A549 (cell line): Measurements from ENCODE around the gene LRP1. TPM values are rescaled to one million over a fixed set of nuclear protein-coding genes. Genes with fewer than 3 reads are reported as not detected.

Experiments used
- ATAC-seq, 2 experiments: fragments of 200-7000 bp in 1 of 2; fragments of >200 bp in 1 of 2; cut with Nextera tagmentation in 1 of 2; cut with Tn5 transposase in 1 of 2; 3 replicates each; pipeline versions ENCODE4 v1.8.0 to v1.9.1; 2018 to 2020; ENCODE audit warnings: mild to moderate bottlenecking in 1 of 2, moderate library complexity in 1 of 2
- CTCF ChIA-PET: fragments of 300-600 bp; sonication (Branson Sonifier 250); formaldehyde crosslinking; extraction: SDS; loops from one replicate; lab custom pipeline; 2021; ENCODE audit warnings: antibody characterized with exemption, inconsistent platforms; lab: Yijun Ruan, JAX
- POLR2A ChIA-PET: fragments of 350-600 bp; formaldehyde crosslinking; extraction: SDS; loops from one replicate; lab custom pipeline; 2021; ENCODE audit warnings: antibody characterized with exemption, inconsistent platforms; lab: Yijun Ruan, JAX
- DNase-seq, 2 experiments: peaks; one replicate each; pipeline versions ENCODE4 v3.0.0 to v3.0.0-alpha.2; 2011 to 2016; ENCODE audit warnings: low read depth in 1 of 2, low spot score in 1 of 2
- FAIRE-seq: peaks from 2 replicates; lab custom pipeline; 2011; peaks lifted over from hg19 to GRCh38; lab: Jason Lieb, UNC
- H3K27ac ChIP-seq, 2 experiments: fragments of >200 bp; sonication (Bioruptor Twin); formaldehyde crosslinking; 3 replicates each; pipeline ENCODE4 v1.5.1; 2016 to 2017
- H3K4me1 ChIP-seq: fragments of >200 bp; sonication (Bioruptor Twin); formaldehyde crosslinking; 3 replicates; pipeline ENCODE4 v1.6.1; 2016
- H3K4me2 ChIP-seq: fragments of >200 bp; sonication (Bioruptor Twin); formaldehyde crosslinking; 3 replicates; pipeline ENCODE4 v1.6.1; 2016
- H3K4me3 ChIP-seq: fragments of >200 bp; sonication (Bioruptor Twin); formaldehyde crosslinking; 3 replicates; pipeline ENCODE4 v1.5.1; 2016
- H3K9me3 ChIP-seq: fragments of >200 bp; sonication (Bioruptor Twin); formaldehyde crosslinking; 3 replicates; pipeline ENCODE4 v1.6.1; 2016
- BHLHE40 ChIP-seq: IDR thresholded peaks from 2 replicates; pipeline ENCODE4 v1.6.1; 2012; ENCODE audit warnings: low read depth, low read length, inconsistent platforms
- CBX2 ChIP-seq: fragments of 200-600 bp; sonication (generic); IDR thresholded peaks from 2 replicates; pipeline ENCODE4 v1.6.1; 2016; ENCODE audit warnings: low read depth, mild to moderate bottlenecking, borderline replicate concordance
- CHD2 ChIP-seq: fragments of 150-350 bp; IDR thresholded peaks from 2 replicates; pipeline ENCODE4 v1.6.1; 2014; ENCODE audit warnings: low read length; ENCODE audit not compliant: partially characterized antibody
- CHD4 ChIP-seq: fragments of 200-600 bp; sonication (generic); IDR thresholded peaks from 2 replicates; pipeline ENCODE4 v1.6.1; 2016; ENCODE audit warnings: antibody characterized with exemption, mild to moderate bottlenecking, borderline replicate concordance
- EP300 ChIP-seq, 2 experiments: fragments of >200 bp; sonication (Bioruptor Twin); formaldehyde crosslinking; IDR thresholded peaks; 2 replicates in 1 of 2; 3 replicates in 1 of 2; pipeline ENCODE4 v1.6.1; 2016 to 2017
- HDAC2 ChIP-seq: fragments of 200-600 bp; sonication (generic); IDR thresholded peaks from 2 replicates; pipeline ENCODE4 v1.6.1; 2016
- HEYL ChIP-seq: fragments of 250-450 bp; sonication (Bioruptor Pico); IDR thresholded peaks from 2 replicates; pipeline ENCODE4 v1.8.0; 2021; ENCODE audit warnings: mild to moderate bottlenecking, moderate library complexity
- KDM1A ChIP-seq: fragments of 200-600 bp; sonication (generic); IDR thresholded peaks from 2 replicates; pipeline ENCODE4 v1.6.1; 2016; ENCODE audit warnings: low read depth, mild to moderate bottlenecking
- KDM5A ChIP-seq: fragments of 200-600 bp; sonication (generic); IDR thresholded peaks from 2 replicates; pipeline ENCODE4 v1.6.1; 2016; ENCODE audit warnings: antibody characterized with exemption, mild to moderate bottlenecking
- MYC ChIP-seq: IDR thresholded peaks from 2 replicates; pipeline ENCODE4 v1.6.1; 2012; ENCODE audit warnings: mild to moderate bottlenecking, inconsistent platforms, low read length, improper control_type of control experiment, borderline replicate concordance
- NFE2L2 ChIP-seq: fragments of 150-350 bp; conservative IDR thresholded peaks from 2 replicates; pipeline ENCODE4 v1.6.1; 2014; ENCODE audit warnings: low read length
- NPAS2 ChIP-seq: fragments of 250-450 bp; sonication (Bioruptor Pico); IDR thresholded peaks from 2 replicates; pipeline ENCODE4 v1.8.0; 2022; ENCODE audit warnings: mild to moderate bottlenecking, moderate library complexity, borderline replicate concordance
- NR3C1 ChIP-seq: fragments of >200 bp; sonication (Bioruptor Twin); formaldehyde crosslinking; IDR thresholded peaks from 3 replicates; pipeline ENCODE4 v1.6.1; 2017
- POLR2A ChIP-seq: IDR thresholded peaks from 2 replicates; pipeline ENCODE4 v1.6.1; 2012; ENCODE audit warnings: mild to moderate bottlenecking, low read length
- RARB ChIP-seq: fragments of 250-450 bp; sonication (Bioruptor Pico); IDR thresholded peaks from 2 replicates; pipeline ENCODE4 v1.8.0; 2021; ENCODE audit warnings: mild to moderate bottlenecking, moderate library complexity
- RCOR1 ChIP-seq: fragments of 150-350 bp; IDR thresholded peaks from 2 replicates; pipeline ENCODE4 v1.6.1; 2014; ENCODE audit warnings: antibody characterized with exemption, low read length, low read depth
- RNF2 ChIP-seq: fragments of 200-600 bp; sonication (generic); IDR thresholded peaks from 2 replicates; pipeline ENCODE4 v1.6.1; 2016; ENCODE audit warnings: low read depth, mild to moderate bottlenecking, antibody characterized with exemption, moderate library complexity, borderline replicate concordance
- SREBF2 ChIP-seq: fragments of 450-650 bp; IDR thresholded peaks from 2 replicates; pipeline ENCODE4 v1.6.1; 2014; ENCODE audit warnings: mild to moderate bottlenecking, moderate library complexity
- TP53 ChIP-seq: fragments of 250-450 bp; sonication (Bioruptor Pico); IDR thresholded peaks from 2 replicates; pipeline ENCODE4 v1.5.0; 2021; ENCODE audit warnings: mild to moderate bottlenecking, moderate library complexity
- ZC3H11A ChIP-seq: fragments of 450-650 bp; IDR thresholded peaks from 2 replicates; pipeline ENCODE4 v1.6.1; 2014; ENCODE audit warnings: antibody characterized with exemption, mild to moderate bottlenecking
- ZFP36 ChIP-seq: fragments of 450-650 bp; IDR thresholded peaks from 2 replicates; pipeline ENCODE4 v1.6.1; 2014; ENCODE audit warnings: borderline replicate concordance; ENCODE audit not compliant: partially characterized antibody
- WGBS: methylation state at CpG from one replicate; pipeline ENCODE4 v1.1.6; 2017; ENCODE audit errors: missing lambda C conversion rate; 5-methylcytosine and 5-hydroxymethylcytosine counted together
- polyA plus RNA-seq, 4 experiments: library from polyadenylated mRNA; depleted of rRNA in 3 of 4; stranded (reverse); fragments of >200 nt; fragmentation: RNase III in 1 of 4; extraction: RNeasy Plus Mini Kit Qiagen cat#74134 plus additional on column Dnase treatment in 1 of 4; gene quantifications; 2 replicates in 3 of 4; 3 replicates in 1 of 4; pipeline ENCODE4 v1.2.3, GENCODE V29; 2011 to 2017
- TF ChIP-seq, protein P1 (sequence below): IDR thresholded peaks from 2 replicates; pipeline ENCODE4 v1.6.1; 2012
- TF ChIP-seq, protein P2 (sequence below): IDR thresholded peaks from 2 replicates; pipeline ENCODE4 v1.6.1; 2012; ENCODE audit warnings: low read depth, borderline replicate concordance

LRP1 gene
- polyA plus RNA-seq, 2 of the 4 experiments (the other 2 are of a cell fraction) = 5.6 to 9.4 TPM

DNA sequence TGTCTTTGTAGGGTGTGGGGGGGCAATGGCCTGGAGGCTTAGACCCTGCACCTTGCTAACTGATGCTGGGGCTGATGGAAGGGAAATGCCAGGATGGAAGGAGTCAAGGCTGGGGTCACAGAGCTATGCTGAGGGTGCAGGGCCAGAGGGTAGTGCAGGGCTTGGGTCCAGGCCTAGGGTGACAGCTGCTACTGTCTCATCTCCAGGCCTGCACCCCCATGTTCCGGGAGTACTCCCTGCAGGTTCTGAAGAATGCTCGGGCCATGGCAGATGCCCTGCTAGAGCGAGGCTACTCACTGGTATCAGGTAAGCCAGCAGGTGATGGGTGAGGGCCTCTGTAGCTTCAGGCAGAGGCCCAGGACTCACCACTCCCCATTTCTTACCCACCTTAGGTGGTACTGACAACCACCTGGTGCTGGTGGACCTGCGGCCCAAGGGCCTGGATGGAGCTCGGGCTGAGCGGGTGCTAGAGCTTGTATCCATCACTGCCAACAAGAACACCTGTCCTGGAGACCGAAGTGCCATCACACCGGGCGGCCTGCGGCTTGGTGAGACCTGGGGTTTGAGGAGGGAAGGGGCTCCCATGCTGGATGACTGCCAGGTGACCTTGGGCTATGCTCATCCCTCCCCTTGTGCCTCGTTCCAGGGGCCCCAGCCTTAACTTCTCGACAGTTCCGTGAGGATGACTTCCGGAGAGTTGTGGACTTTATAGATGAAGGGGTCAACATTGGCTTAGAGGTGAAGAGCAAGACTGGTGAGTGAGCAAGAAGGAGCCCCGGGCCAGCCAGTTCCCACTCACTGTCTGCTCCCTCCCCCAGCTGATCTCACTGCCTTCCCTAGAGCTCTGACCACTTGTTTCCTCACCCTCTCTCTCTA is 105.3 kb downstream of the LRP1 start:
- Histone ChIP-seq H3K4me3 (no peak overlapping the region), H3K9me3 (no peaks in the 10 kb centered on the region), H3K27ac (no peak overlapping the region), H3K4me1 (peaks cover 12% of the 10 kb centered on the region; the same call in 2 of the 3 replicates), H3K4me2 (no peak overlapping the region)
- FAIRE-seq (no peak), ATAC-seq (no peak), DNase-seq (no peak)
- POLR2A ChIA-PET = no interaction called here
- WGBS = 93% methylated on average over 11 of the region's 15 CpGs
- CTCF ChIA-PET = interaction anchor here (1.0 to 26.5 kb wide), 8 partner anchors 9 to 219 kb away, joined by 3 to 615 read pairs (median 4); partner anchors contain the start of genes NXPH4, STAC3 and STAT6
- TF ChIP-seq TP53 = no peak
- no peak for TF ChIP-seq NPAS2 (CRISPR knock-in tag)
- TF ChIP-seq ZC3H11A = no peak
- no peak for TF ChIP-seq NR3C1
- no peak for TF ChIP-seq HDAC2
- TF ChIP-seq MYC = no peak
- no peak for TF ChIP-seq RNF2
- no peak for TF ChIP-seq BHLHE40
- TF ChIP-seq, protein P1, sequence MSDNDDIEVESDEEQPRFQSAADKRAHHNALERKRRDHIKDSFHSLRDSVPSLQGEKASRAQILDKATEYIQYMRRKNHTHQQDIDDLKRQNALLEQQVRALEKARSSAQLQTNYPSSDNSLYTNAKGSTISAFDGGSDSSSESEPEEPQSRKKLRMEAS = no peak
- no peak for TF ChIP-seq ZFP36

DNA sequence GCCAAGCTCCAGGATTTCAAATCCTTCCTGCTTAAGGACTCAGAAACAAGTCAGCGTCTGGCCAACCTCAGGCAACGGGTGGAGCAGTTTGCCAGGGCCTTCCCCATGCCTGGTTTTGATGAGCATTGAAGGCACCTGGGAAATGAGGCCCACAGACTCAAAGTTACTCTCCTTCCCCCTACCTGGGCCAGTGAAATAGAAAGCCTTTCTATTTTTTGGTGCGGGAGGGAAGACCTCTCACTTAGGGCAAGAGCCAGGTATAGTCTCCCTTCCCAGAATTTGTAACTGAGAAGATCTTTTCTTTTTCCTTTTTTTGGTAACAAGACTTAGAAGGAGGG is 105.9 kb downstream of the LRP1 start:
- Histone ChIP-seq H3K4me3 (no peak overlapping the region), H3K4me1 (peaks cover 10% of the 10 kb centered on the region; the same call in 2 of the 3 replicates), H3K9me3 (no peaks in the 10 kb centered on the region), H3K27ac (no peak overlapping the region), H3K4me2 (no peak overlapping the region)
- no peak for ATAC-seq
- DNase-seq = no peak
- no peak for FAIRE-seq
- TF ChIP-seq EP300 (IDR thresholded peaks at IDR 0.05) (no peak), NPAS2 (CRISPR knock-in tag) (no peak), RCOR1 (no peak), KDM1A (no peak), SREBF2 (no peak), POLR2A (no peak), HEYL (CRISPR knock-in tag) (no peak), CBX2 (no peak), TP53 (no peak), KDM5A (no peak)
- TF ChIP-seq, protein P2, sequence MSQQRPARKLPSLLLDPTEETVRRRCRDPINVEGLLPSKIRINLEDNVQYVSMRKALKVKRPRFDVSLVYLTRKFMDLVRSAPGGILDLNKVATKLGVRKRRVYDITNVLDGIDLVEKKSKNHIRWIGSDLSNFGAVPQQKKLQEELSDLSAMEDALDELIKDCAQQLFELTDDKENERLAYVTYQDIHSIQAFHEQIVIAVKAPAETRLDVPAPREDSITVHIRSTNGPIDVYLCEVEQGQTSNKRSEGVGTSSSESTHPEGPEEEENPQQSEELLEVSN = no peak
- TF ChIP-seq, protein P1 = no peak
- 94% methylated on average over 3 of the region's 3 CpGs for WGBS
- CTCF ChIA-PET = interaction anchor here (1.3 to 26.5 kb wide), 5 partner anchors 9 to 218 kb away, joined by 4 to 615 read pairs (median 4); partner anchors contain the start of genes NXPH4 and STAT6
- POLR2A ChIA-PET = no interaction called here

DNA sequence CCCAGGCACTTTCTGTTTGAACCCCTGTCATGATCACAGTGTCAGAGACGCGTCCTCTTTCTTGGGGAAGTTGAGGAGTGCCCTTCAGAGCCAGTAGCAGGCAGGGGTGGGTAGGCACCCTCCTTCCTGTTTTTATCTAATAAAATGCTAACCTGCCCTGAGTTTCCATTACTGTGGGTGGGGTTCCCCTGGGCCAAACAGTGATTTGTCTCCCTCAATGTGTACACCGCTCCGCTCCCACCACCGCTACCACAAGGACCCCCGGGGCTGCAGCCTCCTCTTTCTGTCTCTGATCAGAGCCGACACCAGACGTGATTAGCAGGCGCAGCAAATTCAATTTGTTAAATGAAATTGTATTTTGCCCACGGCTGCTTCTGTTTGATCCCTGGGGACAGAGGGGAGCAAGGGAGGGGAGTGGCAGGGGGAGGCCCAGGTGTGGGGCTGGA is 106.3 kb downstream of the LRP1 start:
- FAIRE-seq = no peak
- TF ChIP-seq CHD4 (no peak), MYC (no peak), POLR2A (no peak), NFE2L2 (no peak), RNF2 (no peak), CHD2 (no peak), RARB (CRISPR knock-in tag) (no peak), KDM1A (no peak), NR3C1 (no peak)
- TF ChIP-seq, protein P2 = no peak
- peaks cover 9% of the 10 kb centered on the region; the same call in 2 of the 3 replicates for H3K4me1 ChIP-seq
- 93% methylated on average over 10 of the region's 10 CpGs for WGBS
- no peak for ATAC-seq
- DNase-seq = no peak
- CTCF ChIA-PET = interaction anchor here (3.8 to 26.5 kb wide), 2 partner anchors 9 to 19 kb away, joined by 20 to 615 read pairs; partner anchors contain the start of gene NXPH4
- no peak overlapping the region for H3K4me2 ChIP-seq
- no peak overlapping the region for H3K4me3 ChIP-seq
- POLR2A ChIA-PET = no interaction called here
- H3K9me3 ChIP-seq = no peaks in the 10 kb centered on the region
- H3K27ac ChIP-seq = no peak overlapping the region
